Esophagus mucosa (tissue), 1 donor: ENCODE data around the gene PRR11. TPM values are rescaled to one million over a fixed set of nuclear protein-coding genes. Genes with fewer than 3 reads are reported as not detected.
"Not testable (repeated sequence)": the region's sequence is repeated elsewhere in the genome, so short reads cannot be mapped to it uniquely, and the experiment has no call there.

Experiments
- ATAC-seq: fragments of 200-7000 bp; cut with Tn5 transposase; one replicate; pipeline ENCODE4 v1.9.1; 2020
- total RNA-seq: library from RNA; stranded (reverse); gene quantifications from one replicate; pipeline ENCODE4 v1.2.4, GENCODE V29; 2023
- donor health status: DM: yes; HTN: yes; CAD: no.

The PRR11 gene
- total RNA-seq = 25.4 TPM

- ATAC-seq = peak; percentile 96
Observed at GRCh38 chr17:59155439-59156177, at the start of gene PRR11. Gene PRR11, plus strand, starts transcription at chr17:59155746. Its CDS starts 14,007 bp downstream, at chr17:59169753.

- peak; percentile 63 for ATAC-seq
Observed at GRCh38 chr17:59105852-59106462, 49.6 kb upstream of the PRR11 start.

- peak; percentile 99 for ATAC-seq
Observed at GRCh38 chr17:59106463-59107305, 48.9 kb upstream of the PRR11 start, which contains the start of gene TRIM37. Gene TRIM37, minus strand, starts transcription at chr17:59106880. Its CDS starts 419 bp downstream, at chr17:59106461.

- no peak for ATAC-seq
Observed at GRCh38 chr17:59107306-59107670, 48.3 kb upstream of the PRR11 start.

- ATAC-seq = no peak
Observed at GRCh38 chr17:59108400-59109102, 47.0 kb upstream of the PRR11 start.

GRCh38 chr17:59110973-59111372 is 44.6 kb upstream of the PRR11 start:
- ATAC-seq = no peak

- no peak for ATAC-seq
Observed at GRCh38 chr17:59111539-59111938, 44.0 kb upstream of the PRR11 start.

- ATAC-seq = no peak
Observed at GRCh38 chr17:59115474-59115873, 40.1 kb upstream of the PRR11 start.

GRCh38 chr17:59121901-59122480 is 33.6 kb upstream of the PRR11 start:
- ATAC-seq = no peak

- ATAC-seq = no peak
Observed at GRCh38 chr17:59124665-59125064, 30.9 kb upstream of the PRR11 start.

GRCh38 chr17:59126809-59127417 is 28.6 kb upstream of the PRR11 start:
- no peak for ATAC-seq

GRCh38 chr17:59129814-59130213 is 25.7 kb upstream of the PRR11 start:
- no peak for ATAC-seq

- no peak for ATAC-seq
Observed at GRCh38 chr17:59131131-59131530, 24.4 kb upstream of the PRR11 start.

GRCh38 chr17:59138339-59138738 is 17.2 kb upstream of the PRR11 start:
- ATAC-seq = not testable (repeated sequence)

- ATAC-seq = peak; percentile 61
Observed at GRCh38 chr17:59139939-59140338, 15.6 kb upstream of the PRR11 start.

- ATAC-seq = no peak
Observed at GRCh38 chr17:59141860-59142259, 13.7 kb upstream of the PRR11 start.

- no peak for ATAC-seq
Observed at GRCh38 chr17:59145571-59146096, 9.9 kb upstream of the PRR11 start.

GRCh38 chr17:59149051-59149450 is 6.5 kb upstream of the PRR11 start:
- no peak for ATAC-seq

- ATAC-seq = peak; percentile 19
Observed at GRCh38 chr17:59149841-59150511, 5.6 kb upstream of the PRR11 start.

GRCh38 chr17:59151006-59151405 is 4.5 kb upstream of the PRR11 start:
- ATAC-seq = no peak

- no peak for ATAC-seq
Observed at GRCh38 chr17:59151591-59151990, 4.0 kb upstream of the PRR11 start.
